ENCODE data around the gene LMX1A.

Gene LMX1A
- total RNA-seq: 0 to 0.16 (median 0) reads per million in 18 experiments

GRCh38 chr1:165355977-165356811 lies at the start of gene LMX1A:
Gene LMX1A (minus strand): TSS chr1:165356715. CDS start chr1:165355559, 1,156 bp downstream.
- no peak for DNase-seq

- peak in 1 of 2 donors; percentile 18 for DNase-seq
These were observed 47.4 kb upstream of the LMX1A start for GRCh38 chr1:165403835-165404482.

GRCh38 chr1:165402517-165403111 lies 46.1 kb upstream of the LMX1A start:
- no peak for DNase-seq

GRCh38 chr1:165397944-165398343 lies 41.4 kb upstream of the LMX1A start:
- peak in 1 of 2 donors; percentile 12 for DNase-seq

- DNase-seq: no peak
These were observed 39.4 kb upstream of the LMX1A start for GRCh38 chr1:165395901-165396300.

GRCh38 chr1:165395478-165395877 lies 39.0 kb upstream of the LMX1A start:
- no peak for DNase-seq

- peak; percentile 81 to 88 for DNase-seq
These were observed 36.4 kb upstream of the LMX1A start for GRCh38 chr1:165392634-165393571.

GRCh38 chr1:165389609-165390008 lies 33.1 kb upstream of the LMX1A start:
- DNase-seq: no peak

- no peak for DNase-seq
These were observed 31.4 kb upstream of the LMX1A start for GRCh38 chr1:165387961-165388360.

GRCh38 chr1:165387505-165387904 lies 31.0 kb upstream of the LMX1A start:
- DNase-seq: no peak

- no peak for DNase-seq
These were observed 27.3 kb upstream of the LMX1A start for GRCh38 chr1:165383599-165384405.

GRCh38 chr1:165383067-165383466 lies 26.6 kb upstream of the LMX1A start:
- no peak for DNase-seq

GRCh38 chr1:165381745-165382505 lies 25.4 kb upstream of the LMX1A start:
- DNase-seq: no peak

GRCh38 chr1:165376811-165377311 lies 20.3 kb upstream of the LMX1A start:
- DNase-seq: no peak

- DNase-seq: peak in 1 of 2 donors; percentile 5
These were observed 19.7 kb upstream of the LMX1A start for GRCh38 chr1:165376041-165376810.

GRCh38 chr1:165375623-165376022 lies 19.1 kb upstream of the LMX1A start:
- no peak for DNase-seq

- DNase-seq: peak; percentile 6 to 10
These were observed 15.2 kb upstream of the LMX1A start for GRCh38 chr1:165371588-165372225.

- peak; percentile 33 to 41 for DNase-seq
These were observed 12.8 kb upstream of the LMX1A start for GRCh38 chr1:165369255-165369848.
